B cell (primary cell): ENCODE results near the gene TBC1D32. TPM values are rescaled to one million over a fixed set of nuclear protein-coding genes. Genes with fewer than 3 reads are reported as not detected.

Experiments used
- ATAC-seq: fragments of 200-7000 bp; cut with Tn5 transposase; one replicate; pipeline ENCODE4 v1.10.0; 2021; ENCODE audit warnings: low read depth, mild to moderate bottlenecking, moderate number of reproducible peaks, moderate library complexity
- CTCF ChIA-PET: fragments of 350-600 bp; sonication (Branson Sonifier 250); formaldehyde crosslinking; loops from one replicate; lab custom pipeline; 2021; ENCODE audit warnings: antibody characterized with exemption, inconsistent platforms; lab: Charles Lee
- POLR2A ChIA-PET: fragments of 350-600 bp; sonication (Branson Sonifier 250); formaldehyde crosslinking; loops from one replicate; lab custom pipeline; 2021; ENCODE audit warnings: antibody characterized with exemption; lab: Charles Lee
- DNase-seq: peaks from one replicate; pipeline ENCODE4 v3.0.0; 2013
- H2AFZ ChIP-seq: 2 replicates; pipeline ENCODE4 v1.6.1; 2012; ENCODE audit warnings: mild to moderate bottlenecking, low read depth, low read length; ENCODE audit not compliant: insufficient read depth, poor library complexity, severe bottlenecking
- H3K27ac ChIP-seq, 2 donors: 1 replicate in 1 of 2; 2 replicates in 1 of 2; pipeline ENCODE4 v1.5.1; 2012 to 2013; ENCODE audit warnings: low read length in 2 of 2, mild to moderate bottlenecking in 2 of 2, moderate library complexity in 1 of 2
- H3K27me3 ChIP-seq, 4 experiments: fragments of 200-600 bp in 1 of 4; sonication (generic) in 1 of 4; replicated peaks in 1 of 4; 1 replicate in 2 of 4; 2 replicates in 2 of 4; pipeline versions ENCODE4 v1.6.1 to v1.7.0; 2013 to 2016; ENCODE audit warnings: low read length in 3 of 4, mild to moderate bottlenecking in 2 of 4, mixed read lengths in 1 of 4, moderate library complexity in 1 of 4; ENCODE audit not compliant: insufficient read depth in 4 of 4, control insufficient read depth in 3 of 4; ENCODE audit errors: control extremely low read depth in 1 of 4
- H3K36me3 ChIP-seq, 2 experiments: replicated peaks in 1 of 2; 1 replicate in 1 of 2; 2 replicates in 1 of 2; pipeline versions ENCODE4 v1.6.1 to v1.7.1; 2013; ENCODE audit warnings: low read length in 1 of 2; ENCODE audit not compliant: insufficient read depth in 2 of 2, control insufficient read depth in 1 of 2; ENCODE audit errors: control extremely low read depth in 1 of 2, extremely low read depth in 1 of 2
- H3K4me1 ChIP-seq, 2 donors: fragments of 200-600 bp in 1 of 2; sonication (generic) in 1 of 2; 1 replicate in 1 of 2; 2 replicates in 1 of 2; pipeline versions ENCODE4 v1.5.1 to v1.6.1; 2013 to 2017; ENCODE audit warnings: low read length in 2 of 2; ENCODE audit not compliant: control insufficient read depth in 2 of 2, insufficient read depth in 2 of 2
- H3K4me2 ChIP-seq: replicated peaks from 2 replicates; pipeline ENCODE3; 2012; ENCODE audit warnings: mild to moderate bottlenecking, low read depth, low read length; ENCODE audit not compliant: poor library complexity, severe bottlenecking
- H3K4me3 ChIP-seq, 5 experiments: fragments of 200-600 bp in 1 of 5; sonication (generic) in 1 of 5; 1 replicate in 3 of 5; 2 replicates in 2 of 5; pipeline versions ENCODE4 v1.5.1 to v1.7.0; 2011 to 2016; ENCODE audit warnings: low read length in 4 of 5, mild to moderate bottlenecking in 4 of 5, low read depth in 2 of 5, control low read depth in 1 of 5, moderate library complexity in 1 of 5; ENCODE audit not compliant: insufficient read depth in 1 of 5; ENCODE audit errors: control extremely low read depth in 1 of 5, extremely low read depth in 1 of 5
- H3K79me2 ChIP-seq: fragments of 200-600 bp; sonication (generic); one replicate; pipeline ENCODE4 v1.6.0; 2016; ENCODE audit warnings: low read length; ENCODE audit not compliant: control insufficient read depth, insufficient read depth
- H3K9ac ChIP-seq: fragments of 200-600 bp; sonication (generic); 2 replicates; pipeline ENCODE4 v1.6.1; 2017; ENCODE audit warnings: mild to moderate bottlenecking, low read length, moderate library complexity
- H3K9me3 ChIP-seq, 3 donors: one replicate each; pipeline versions ENCODE4 v1.6.1 to v1.7.1; 2013; ENCODE audit warnings: low read length in 2 of 3; ENCODE audit not compliant: control insufficient read depth in 2 of 3, insufficient read depth in 1 of 3; ENCODE audit errors: control extremely low read depth in 1 of 3
- H4K20me1 ChIP-seq: 2 replicates; pipeline ENCODE4 v1.6.0; 2012; ENCODE audit warnings: mild to moderate bottlenecking, low read length; ENCODE audit not compliant: insufficient read depth, control insufficient read depth, poor library complexity, severe bottlenecking
- H3K27ac Mint-ChIP-seq: one replicate; pipeline ENCODE4 v1.8.0; 2021; ENCODE audit warnings: mixed read lengths
- H3K27me3 Mint-ChIP-seq: one replicate; pipeline ENCODE4 v1.8.0; 2021; ENCODE audit warnings: mixed read lengths
- H3K4me1 Mint-ChIP-seq: one replicate; pipeline ENCODE4 v1.8.0; 2021; ENCODE audit warnings: mixed read lengths
- H3K4me3 Mint-ChIP-seq: one replicate; pipeline ENCODE4 v1.8.0; 2021; ENCODE audit warnings: mixed read lengths
- H3K9me3 Mint-ChIP-seq: one replicate; pipeline ENCODE4 v1.8.0; 2022; ENCODE audit warnings: mixed read lengths; ENCODE audit not compliant: insufficient read depth
- EZH2 ChIP-seq: IDR thresholded peaks from 2 replicates; pipeline ENCODE4 v1.6.1; 2012; ENCODE audit warnings: borderline replicate concordance, low read depth, mild to moderate bottlenecking, moderate library complexity, low read length; ENCODE audit not compliant: insufficient read depth, poor library complexity, severe bottlenecking
- WGBS: methylation state at CpG from one replicate; pipeline ENCODE4 v1.1.5; 2013; ENCODE audit warnings: missing lambda C conversion rate; ENCODE audit not compliant: insufficient coverage; 5-methylcytosine and 5-hydroxymethylcytosine counted together
- intact Hi-C: fragments of 100-400 bp; cut with micrococcal nuclease; formaldehyde crosslinking; loops from one replicate; pipeline ENCODE4 v1.10.0; 2022
- polyA plus RNA-seq: library from polyadenylated mRNA; depleted of rRNA; stranded (reverse); fragments of >200 nt; gene quantifications from 2 replicates; pipeline ENCODE4 v1.2.3, GENCODE V29; 2012
- total RNA-seq, 2 donors: library from RNA; stranded (reverse); fragments of 120-200 nt in 1 of 2; gene quantifications; 1 replicate in 1 of 2; 2 replicates in 1 of 2; pipeline versions ENCODE4 v1.2.3 to v1.2.4, GENCODE V29; 2013 to 2022
- TF ChIP-seq, protein P1 (sequence below): fragments of 200-600 bp; IDR thresholded peaks from one replicate; pipeline ENCODE4 v1.8.0; 2022; ENCODE audit warnings: antibody characterized with exemption, mild to moderate bottlenecking

The TBC1D32 gene
- total and polyA plus RNA-seq, 2 donors (not counting 1 experiment from before 2014, with no cell fraction given): 9.0 to 20.9 TPM

DNA sequence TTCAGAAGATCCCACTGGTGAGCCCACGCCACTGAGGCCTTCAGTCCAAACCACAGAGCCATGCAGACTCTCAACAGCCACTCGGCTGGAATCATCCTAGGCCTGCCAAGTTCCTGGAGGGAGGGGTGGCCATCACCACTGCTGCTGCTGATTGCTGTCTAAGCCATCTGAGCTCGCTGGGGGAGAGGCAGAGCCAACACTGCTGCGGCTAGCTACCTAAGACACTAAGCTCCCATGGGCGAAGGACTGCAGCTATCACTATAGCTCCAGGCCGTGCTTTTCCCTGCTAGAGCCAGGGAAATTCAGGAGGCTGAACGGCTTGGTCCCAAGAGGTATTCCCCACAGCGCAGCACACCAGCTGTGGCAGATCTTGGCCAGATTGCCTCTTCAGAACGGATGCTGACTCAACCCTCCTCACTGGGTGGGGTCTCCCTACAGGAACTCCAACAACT, 73.6 kb downstream of the TBC1D32 start:
- POLR2A ChIA-PET: no interaction called here
- ATAC-seq (no peak), DNase-seq (no peak)
- Mint-ChIP-seq H3K27ac (no peak overlapping the region), H3K9me3 (peaks cover 10% of the 10 kb centered on the region), H3K4me1 (peaks cover 8% of the 10 kb centered on the region), H3K27me3 (no peaks in the 10 kb centered on the region), H3K4me3 (no peak overlapping the region)
- Histone ChIP-seq H2AFZ (no peak overlapping the region), H3K9ac (no peak overlapping the region), H3K79me2 (no peaks in the 10 kb centered on the region), H3K27me3 (no peaks in the 10 kb centered on the region), H3K9me3 (peaks cover 0 to 9% (median 8%) of the 10 kb centered on the region in 3 donors), H3K27ac (no peak overlapping the region), H3K4me2 (no peak overlapping the region), H3K4me3 (no peak overlapping the region), H3K4me1 (no peaks in the 10 kb centered on the region), H3K36me3 (no peaks in the 10 kb centered on the region), H4K20me1 (no peaks in the 10 kb centered on the region)
- TF ChIP-seq, protein P1, sequence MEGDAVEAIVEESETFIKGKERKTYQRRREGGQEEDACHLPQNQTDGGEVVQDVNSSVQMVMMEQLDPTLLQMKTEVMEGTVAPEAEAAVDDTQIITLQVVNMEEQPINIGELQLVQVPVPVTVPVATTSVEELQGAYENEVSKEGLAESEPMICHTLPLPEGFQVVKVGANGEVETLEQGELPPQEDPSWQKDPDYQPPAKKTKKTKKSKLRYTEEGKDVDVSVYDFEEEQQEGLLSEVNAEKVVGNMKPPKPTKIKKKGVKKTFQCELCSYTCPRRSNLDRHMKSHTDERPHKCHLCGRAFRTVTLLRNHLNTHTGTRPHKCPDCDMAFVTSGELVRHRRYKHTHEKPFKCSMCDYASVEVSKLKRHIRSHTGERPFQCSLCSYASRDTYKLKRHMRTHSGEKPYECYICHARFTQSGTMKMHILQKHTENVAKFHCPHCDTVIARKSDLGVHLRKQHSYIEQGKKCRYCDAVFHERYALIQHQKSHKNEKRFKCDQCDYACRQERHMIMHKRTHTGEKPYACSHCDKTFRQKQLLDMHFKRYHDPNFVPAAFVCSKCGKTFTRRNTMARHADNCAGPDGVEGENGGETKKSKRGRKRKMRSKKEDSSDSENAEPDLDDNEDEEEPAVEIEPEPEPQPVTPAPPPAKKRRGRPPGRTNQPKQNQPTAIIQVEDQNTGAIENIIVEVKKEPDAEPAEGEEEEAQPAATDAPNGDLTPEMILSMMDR: no peak
- no peak for TF ChIP-seq EZH2
- CTCF ChIA-PET: no interaction called here
- intact Hi-C loops: no loop called here
- 100% methylated on average over 9 of the region's 9 CpGs for WGBS

DNA sequence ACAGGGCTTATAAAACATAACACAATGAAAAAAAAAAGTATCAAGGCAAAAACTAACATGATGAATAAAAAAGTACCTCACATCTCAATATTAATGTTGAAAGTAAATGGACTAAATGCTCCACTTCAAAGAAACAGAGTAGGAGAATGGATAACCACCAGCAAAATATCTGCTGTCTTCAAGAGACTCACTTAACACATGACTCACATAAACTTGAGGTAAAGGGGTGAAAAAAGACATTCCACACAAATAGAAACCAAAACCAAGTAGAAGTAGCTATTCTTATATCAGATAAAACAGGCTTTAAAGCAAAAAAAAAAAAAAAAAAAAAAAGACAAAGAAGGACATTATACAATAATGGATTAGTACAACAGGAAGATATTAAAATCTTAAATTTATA, 86.9 kb downstream of the TBC1D32 start:
- ATAC-seq (no peak), DNase-seq (no peak)
- peaks cover 0 to 20% (median 0%) of the 10 kb centered on the region in 3 donors for H3K9me3 ChIP-seq
- Mint-ChIP-seq H3K4me1 (no peaks in the 10 kb centered on the region), H3K9me3 (peaks cover 23% of the 10 kb centered on the region), H3K4me3 (no peak overlapping the region), H3K27ac (no peak overlapping the region), H3K27me3 (no peaks in the 10 kb centered on the region)
- H3K27ac ChIP-seq: no peak overlapping the region
- peaks cover 4% of the 10 kb centered on the region for H3K79me2 ChIP-seq
- no peak overlapping the region for H3K4me2 ChIP-seq
- no peaks in the 10 kb centered on the region for H3K27me3 ChIP-seq
- H3K36me3 ChIP-seq: peaks cover 2 to 3% of the 10 kb centered on the region in 2 experiments
- ChIA-PET POLR2A (no interaction called here), CTCF (no interaction called here)
- intact Hi-C loops: no loop called here
- no peaks in the 10 kb centered on the region for H4K20me1 ChIP-seq
- H3K4me3 ChIP-seq: no peak overlapping the region
- H3K9ac ChIP-seq: no peak overlapping the region
- TF ChIP-seq EZH2: no peak
- TF ChIP-seq, protein P1: no peak
- no peaks in the 10 kb centered on the region for H3K4me1 ChIP-seq
- no peak overlapping the region for H2AFZ ChIP-seq
